HG03066 (cell line): ENCODE results near the gene AFAP1L2.

ENCODE experiments used
- ATAC-seq: cut with Tn5 transposase; IDR thresholded peaks from one replicate; pipeline ENCODE4 v1.9.1; 2021; ENCODE audit warnings: low read depth; ENCODE audit not compliant: unreplicated experiment

Gene AFAP1L2

DNA sequence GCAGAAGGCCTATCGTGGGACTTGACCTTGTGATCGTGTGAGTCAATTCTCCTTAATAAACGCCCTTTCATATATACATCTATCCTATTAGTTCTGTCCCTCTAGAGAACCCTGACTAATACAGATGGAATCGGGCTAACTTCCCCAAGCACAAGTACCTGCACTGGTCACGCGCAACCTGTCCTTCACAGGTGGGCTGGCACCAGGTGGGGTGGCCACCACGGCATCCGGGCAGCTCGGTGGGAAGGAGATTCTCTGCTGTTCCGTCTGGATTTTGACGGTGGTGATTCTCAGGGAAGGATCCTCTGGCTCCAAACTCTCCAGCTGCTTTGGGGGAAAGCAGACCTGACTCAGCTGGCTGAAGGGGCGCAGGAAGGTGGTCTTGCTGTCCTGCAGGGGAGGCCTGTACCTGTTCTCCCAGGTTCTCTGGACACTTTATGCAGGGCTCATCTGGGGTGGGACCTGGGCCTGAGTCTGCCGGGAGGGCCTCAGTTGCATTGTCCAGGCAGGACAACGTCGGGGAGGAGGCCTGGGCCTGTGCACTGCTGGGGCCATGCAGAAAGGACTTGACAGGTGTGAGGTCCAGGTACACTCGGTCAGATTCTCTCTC, 104.2 kb downstream of the AFAP1L2 start:
- no peak for ATAC-seq

DNA sequence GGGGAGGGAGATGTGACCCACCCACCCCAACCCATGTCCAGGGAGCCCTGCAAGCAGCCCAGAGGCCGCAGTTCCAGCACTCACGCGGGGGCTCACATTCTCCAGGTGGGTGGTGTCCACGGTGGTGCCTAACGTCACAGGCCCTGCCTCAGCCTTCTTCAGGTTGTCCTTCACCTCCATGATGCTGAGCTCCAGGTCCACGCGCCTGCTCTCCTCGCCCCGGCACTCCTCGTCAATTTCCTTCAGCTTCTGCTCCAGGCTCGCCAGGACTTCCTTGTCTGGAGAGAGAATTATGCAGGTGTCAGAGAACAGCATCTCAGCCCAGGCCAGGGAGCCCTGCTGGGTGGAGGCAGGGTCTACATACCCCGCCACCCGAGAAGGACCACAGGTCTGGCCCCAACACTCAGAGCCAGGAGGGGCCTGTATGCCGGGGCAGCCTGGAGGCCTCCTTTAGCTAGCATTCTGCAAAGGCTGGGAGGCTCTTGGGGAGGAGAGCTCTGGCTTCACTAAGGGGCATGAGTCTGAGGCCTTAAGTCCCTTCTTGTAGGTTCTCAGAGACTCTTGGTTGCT, 107.1 kb downstream of the AFAP1L2 start:
- ATAC-seq = no peak

DNA sequence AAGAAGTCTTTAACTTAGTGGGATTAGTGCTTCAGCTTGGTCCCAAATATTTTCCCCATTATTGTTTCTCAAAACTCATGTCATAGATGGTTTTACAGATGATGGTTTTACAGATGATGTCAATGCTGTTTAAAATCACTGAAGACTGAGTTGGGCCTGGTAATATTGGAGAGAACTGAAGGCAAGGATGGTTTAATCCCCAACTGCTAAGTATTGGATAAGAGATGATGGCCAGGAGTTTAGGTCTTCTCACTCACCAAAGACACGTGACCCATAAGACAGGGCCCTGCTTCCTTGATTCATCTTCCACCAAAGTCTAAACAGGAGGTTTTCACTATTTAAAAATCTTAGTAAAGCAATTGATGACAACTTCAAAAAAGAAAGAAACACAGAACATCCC, 108.9 kb downstream of the AFAP1L2 start:
- ATAC-seq = no peak

DNA sequence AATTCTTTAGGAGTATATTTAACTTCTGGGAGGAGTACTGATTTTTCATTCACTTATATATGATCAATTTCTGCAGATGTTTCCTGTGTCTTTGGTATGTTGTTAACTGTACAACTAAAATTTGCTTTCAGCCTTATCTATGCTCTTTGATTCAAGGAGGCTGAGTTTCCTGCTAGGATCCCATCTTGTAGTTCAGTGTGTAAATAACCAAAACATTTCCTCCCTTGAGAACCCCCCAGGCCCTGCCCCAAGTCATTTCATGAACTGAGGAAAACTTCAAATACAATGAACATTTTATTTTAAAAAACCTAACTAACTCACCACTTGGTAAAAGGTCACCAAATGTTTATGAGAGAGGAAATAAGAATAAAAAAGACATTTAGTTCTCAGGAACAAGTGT, 109.8 kb downstream of the AFAP1L2 start:
- ATAC-seq = no peak

DNA sequence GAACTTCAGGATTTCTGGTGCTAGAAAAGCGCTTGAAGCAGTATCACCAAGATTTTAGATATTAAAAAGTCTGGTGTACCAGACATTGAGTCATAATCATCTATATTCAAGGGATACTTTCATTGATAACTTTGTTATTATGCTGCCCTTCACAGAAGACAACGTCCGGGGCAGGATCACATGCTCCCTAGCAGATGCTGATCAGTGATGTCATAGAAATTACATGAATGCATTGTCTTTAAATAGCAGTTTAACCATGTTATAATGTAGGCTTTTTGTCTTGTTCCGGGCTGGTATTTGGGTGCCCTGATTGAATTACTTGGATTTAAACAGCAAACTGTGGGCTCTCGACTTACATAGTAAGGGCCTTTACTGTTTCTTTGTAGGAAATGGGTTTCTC, 111.2 kb downstream of the AFAP1L2 start:
- ATAC-seq = no peak

DNA sequence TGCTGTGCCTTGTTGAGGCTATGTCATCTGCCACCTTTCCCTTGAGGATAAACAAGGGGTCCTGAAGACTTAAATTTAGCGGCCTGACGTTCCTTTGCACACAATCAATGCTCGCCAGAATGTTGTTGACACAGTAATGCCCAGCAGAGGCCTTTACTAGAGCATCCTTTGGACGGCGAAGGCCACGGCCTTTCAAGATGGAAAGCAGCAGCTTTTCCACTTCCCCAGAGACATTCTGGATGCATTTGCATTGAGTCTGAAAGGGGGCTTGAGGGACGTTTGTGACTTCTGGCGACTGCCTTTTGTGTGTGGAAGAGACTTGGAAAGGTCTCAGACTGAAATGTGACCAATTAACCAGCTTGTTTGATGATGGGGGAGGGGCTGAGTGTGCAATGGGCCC, 112.8 kb downstream of the AFAP1L2 start:
- ATAC-seq = no peak

DNA sequence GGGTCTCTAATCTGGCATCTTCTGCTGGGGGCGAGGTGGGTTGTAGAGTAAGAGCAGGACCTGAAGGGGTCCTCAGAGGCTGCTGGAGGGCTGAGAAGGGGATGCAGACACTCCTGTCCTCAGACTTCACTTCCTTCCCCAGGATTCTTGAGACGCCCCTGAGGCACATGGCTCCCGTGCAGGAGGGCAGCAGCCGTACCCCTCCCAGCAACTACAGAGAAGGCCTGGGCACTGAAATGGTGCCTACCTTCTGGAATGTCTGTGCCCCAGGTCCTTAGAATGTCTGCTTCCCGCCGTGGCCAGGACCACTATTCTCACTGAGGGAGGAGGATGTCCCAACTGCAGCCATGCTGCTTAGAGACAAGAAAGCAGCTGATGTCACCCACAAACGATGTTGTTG, 113.2 kb downstream of the AFAP1L2 start:
- ATAC-seq = no peak

DNA sequence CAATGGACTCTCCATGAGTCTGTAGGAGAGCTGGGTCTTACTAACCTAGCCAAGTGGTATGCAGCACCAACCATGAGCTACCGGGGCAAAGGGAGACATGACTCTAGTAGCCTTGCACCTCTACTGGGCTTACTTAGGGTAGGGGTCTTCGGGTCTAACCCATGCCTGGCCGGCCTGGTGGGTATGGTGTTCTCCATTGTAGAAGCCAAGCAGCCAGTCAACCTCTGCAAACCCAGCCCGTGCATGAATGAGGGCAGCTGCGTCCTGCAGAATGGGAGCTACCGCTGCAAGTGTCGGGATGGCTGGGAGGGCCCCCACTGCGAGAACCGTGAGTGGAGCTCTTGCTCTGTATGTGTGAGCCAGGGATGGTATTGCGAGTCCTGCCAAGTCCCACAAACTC, 114.3 kb downstream of the AFAP1L2 start:
- no peak for ATAC-seq

DNA sequence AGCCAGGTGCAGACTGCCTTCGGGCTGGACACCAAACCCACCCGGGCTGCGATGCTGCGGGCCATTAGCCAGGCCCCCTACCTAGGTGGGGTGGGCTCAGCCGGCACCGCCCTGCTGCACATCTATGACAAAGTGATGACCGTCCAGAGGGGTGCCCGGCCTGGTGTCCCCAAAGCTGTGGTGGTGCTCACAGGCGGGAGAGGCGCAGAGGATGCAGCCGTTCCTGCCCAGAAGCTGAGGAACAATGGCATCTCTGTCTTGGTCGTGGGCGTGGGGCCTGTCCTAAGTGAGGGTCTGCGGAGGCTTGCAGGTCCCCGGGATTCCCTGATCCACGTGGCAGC, 115.2 kb downstream of the AFAP1L2 start:
- no peak for ATAC-seq

DNA sequence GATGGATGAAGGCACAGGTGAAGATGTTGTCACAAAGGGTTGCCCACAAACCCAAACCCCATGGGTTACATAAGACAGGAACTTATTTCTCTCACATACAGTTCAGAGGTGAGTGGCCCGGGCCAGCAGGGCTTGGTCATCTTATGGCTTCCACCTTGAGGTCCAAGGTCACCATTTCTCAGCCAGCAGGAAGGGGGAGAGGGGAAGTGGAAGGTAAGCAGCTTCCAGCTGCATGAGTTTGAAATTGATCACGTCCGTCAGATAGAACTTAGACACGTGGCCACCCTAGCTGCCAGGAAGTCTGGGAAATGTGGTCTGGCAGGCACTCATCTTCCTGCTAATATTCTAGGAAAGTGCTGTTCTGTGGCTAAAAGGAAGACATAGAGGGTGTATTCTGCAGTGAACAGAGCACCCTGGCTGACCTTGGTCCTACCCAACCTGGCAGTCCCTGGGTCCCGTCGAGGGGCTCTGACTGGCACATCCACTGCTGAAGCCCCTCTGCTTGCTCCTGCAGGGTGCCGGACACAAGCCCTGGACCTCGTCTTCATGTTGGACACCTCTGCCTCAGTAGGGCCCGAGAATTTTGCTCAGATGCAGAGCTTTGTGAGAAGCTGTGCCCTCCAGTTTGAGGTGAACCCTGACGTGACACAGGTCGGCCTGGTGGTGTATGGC, 115.7 kb downstream of the AFAP1L2 start:
- no peak for ATAC-seq

DNA sequence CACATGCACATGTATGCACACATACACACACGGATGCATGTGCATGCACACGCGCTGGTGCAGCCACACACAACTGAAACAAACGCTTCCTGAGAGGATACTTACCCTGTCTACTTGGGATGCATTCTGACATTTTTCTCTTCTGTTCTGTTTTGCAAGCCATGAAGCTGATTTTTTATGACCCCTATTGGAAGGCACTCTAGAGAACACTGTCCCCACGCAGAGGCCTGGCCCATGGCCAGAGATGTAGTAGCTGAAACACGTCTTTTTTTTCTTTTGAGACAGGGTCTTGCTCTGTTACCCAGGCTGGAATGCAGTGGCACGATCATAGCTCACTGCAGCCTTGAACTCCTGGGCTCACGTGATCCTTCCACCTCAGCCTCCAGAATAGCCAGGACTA, 117.4 kb downstream of the AFAP1L2 start:
- no peak for ATAC-seq

DNA sequence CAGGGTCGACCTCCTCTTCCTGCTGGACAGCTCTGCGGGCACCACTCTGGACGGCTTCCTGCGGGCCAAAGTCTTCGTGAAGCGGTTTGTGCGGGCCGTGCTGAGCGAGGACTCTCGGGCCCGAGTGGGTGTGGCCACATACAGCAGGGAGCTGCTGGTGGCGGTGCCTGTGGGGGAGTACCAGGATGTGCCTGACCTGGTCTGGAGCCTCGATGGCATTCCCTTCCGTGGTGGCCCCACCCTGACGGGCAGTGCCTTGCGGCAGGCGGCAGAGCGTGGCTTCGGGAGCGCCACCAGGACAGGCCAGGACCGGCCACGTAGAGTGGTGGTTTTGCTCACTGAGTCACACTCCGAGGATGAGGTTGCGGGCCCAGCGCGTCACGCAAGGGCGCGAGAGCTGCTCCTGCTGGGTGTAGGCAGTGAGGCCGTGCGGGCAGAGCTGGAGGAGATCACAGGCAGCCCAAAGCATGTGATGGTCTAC, 118.3 kb downstream of the AFAP1L2 start:
- ATAC-seq = no peak

DNA sequence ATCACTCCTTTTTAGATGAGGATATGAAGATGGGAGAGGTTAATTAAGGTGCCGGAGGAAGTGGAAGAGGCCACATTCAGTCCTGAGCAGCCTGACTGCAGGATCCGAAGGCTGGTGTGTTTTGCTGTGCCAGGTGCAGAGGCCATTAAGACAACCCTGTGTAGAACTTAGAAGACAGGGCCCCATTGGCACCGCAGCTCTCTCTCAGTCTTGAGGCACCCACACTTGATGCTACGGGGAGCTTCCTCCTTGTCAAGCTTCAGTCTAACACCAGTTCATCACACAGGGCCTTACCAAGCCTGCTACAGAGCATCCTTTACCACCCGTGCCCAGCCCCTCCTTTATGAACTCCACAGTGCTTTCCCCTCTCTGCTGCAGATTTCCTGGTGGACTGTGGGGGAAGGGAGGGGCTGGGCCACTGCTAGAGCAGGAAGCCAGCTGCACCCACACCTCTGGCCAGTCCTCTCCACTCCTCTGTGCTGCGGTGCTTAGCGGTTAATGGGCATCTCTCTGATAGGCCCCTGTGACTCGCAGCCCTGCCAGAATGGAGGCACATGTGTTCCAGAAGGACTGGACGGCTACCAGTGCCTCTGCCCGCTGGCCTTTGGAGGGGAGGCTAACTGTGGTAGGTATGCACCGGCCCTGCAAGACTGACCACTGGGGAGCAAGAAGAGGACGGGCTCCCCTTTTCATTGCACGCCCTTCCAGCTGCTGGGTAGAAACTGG, 119.8 kb downstream of the AFAP1L2 start:
- no peak for ATAC-seq

DNA sequence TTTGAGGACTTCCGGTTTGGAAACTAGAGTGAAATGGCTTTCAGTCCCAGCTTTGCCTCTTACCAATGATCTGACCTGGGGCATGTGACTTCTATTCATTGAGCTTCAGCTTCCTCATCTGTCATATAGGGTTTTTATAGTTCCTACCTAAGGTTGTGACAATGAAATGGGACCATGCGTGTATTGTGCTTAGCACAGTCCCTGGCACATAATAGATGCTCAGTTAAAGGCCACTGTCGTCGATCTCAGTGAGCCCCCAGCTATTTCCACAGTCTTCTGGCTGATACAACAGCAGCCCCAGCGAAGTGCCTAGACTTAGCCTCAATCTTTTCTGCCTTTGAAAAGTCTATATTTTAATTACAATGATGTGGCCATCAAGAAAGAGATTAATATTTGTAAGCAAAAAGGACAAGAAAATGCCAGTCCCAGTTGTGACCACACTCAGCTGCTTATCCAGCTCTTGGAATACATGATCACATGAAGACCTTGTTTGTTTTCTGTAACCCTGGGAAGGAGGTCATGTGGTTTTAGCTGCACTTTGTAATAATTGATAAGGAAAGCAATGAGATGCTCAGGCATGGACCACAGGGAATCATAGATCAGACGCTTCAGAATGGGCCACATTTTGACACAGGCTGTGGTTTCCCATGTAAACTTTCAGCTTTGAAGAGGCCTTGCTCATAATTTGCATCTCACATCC, 120.6 kb downstream of the AFAP1L2 start:
- no peak for ATAC-seq

DNA sequence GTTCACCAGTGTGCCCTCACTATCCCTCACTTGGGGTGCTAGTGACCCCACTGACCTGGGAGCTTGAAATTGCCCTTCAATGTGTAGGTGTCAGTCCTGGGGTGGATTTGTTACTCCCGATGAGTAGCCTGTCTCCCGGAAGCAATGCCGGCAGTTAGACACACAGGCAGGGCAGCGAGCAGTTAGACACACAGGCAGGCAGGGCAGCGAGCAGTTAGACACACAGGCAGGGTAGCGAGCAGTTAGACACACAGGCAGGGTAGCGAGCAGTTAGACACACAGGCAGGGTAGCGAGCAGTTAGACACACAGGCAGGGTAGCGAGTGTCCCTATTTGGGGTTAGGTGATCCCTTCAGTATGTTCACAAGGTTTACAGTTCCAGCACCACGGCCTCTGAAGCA, 121.2 kb downstream of the AFAP1L2 start:
- ATAC-seq = no peak

DNA sequence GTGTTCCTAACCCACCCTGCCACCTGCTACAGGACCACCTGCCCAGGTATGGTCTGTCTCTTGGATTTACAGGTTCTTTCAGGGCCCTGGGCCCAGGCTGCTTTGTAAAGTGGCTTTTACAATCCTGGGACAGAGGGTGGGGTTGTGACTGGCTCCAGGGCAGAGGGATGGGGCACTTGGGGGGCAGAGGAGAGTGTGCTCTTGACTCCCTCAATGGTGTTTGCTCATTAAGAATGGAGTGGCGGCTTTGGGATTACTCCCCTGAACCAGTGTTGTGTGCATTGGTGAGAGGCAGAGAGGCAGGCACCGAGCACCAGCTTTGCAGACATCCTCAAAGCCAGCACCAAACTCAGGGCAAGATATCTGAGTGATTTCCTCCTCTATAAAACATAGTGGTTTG, 121.8 kb downstream of the AFAP1L2 start:
- ATAC-seq = no peak

DNA sequence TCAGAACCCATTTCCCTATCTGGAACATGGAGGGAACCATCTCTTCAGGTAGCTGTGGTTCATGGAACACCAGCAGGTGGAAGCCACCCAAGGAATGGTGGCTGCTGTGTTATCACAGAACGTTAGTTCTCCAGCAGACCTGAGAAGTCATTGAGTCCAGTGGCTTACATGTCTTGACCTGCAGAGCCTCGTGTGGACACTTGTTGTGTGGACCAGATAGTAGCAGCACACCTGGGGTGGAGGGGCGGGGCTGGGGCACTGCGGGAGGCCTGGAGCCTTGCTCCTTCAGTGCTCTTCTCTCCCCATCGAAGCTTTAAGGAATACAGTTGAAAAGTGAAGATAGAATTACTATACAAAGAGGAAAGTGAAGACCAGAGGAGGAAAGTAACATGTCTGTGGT, 122.8 kb downstream of the AFAP1L2 start:
- ATAC-seq = no peak

DNA sequence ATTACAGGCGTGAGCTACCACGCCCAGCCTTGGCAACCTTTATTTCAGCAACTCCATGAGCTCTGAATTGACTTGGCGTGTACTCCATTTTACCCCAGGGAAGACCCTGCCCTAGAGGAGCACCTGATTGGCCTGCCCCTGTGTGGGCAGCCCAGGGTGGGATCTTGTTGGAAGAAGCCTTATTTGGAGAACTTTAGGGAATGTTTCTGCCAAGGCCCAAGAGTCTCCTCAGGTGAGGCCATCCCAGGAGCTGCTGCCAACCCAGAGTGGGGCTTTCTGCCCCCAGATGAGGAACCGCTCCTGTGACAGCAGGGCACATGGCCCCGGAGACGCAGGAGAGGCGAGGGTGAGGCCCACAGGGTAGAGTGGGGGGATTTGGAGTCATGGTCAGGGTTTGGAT, 123.3 kb downstream of the AFAP1L2 start:
- ATAC-seq = no peak

DNA sequence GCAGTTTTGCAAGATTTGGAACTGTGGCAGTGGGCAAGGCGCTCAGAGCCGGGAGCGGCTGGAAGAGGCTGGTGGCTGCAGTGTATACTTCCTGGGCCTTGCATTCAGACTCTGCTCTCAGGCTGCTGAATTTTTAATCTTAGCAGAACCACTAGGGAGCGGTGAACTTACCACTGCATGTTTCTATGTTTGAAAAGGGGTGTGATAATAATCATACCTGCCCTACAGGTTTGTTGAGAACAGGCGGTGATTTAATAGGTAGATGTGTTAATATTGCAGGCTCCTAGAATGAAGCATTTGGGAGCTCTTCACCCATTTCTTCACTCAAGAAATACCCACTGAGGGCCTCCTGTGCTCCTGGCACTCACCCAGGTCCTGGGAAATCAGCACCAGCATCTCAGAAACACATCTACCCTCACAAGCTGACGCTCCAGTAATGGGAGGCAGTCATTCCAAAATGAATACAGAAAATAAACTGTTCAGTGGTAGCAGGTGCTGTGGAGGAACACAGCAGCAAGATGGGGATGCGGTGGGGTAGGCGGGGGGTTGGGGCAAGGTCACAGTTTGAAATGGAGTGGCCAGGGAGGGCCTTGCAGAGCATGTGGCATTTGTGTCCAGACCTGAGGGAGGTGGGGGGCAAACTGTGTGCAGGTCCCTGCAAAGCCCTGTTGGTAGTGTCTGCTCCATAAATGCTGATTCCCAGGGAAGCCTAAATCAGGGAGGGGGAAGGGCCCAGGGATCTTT, 124.2 kb downstream of the AFAP1L2 start:
- ATAC-seq = no peak

DNA sequence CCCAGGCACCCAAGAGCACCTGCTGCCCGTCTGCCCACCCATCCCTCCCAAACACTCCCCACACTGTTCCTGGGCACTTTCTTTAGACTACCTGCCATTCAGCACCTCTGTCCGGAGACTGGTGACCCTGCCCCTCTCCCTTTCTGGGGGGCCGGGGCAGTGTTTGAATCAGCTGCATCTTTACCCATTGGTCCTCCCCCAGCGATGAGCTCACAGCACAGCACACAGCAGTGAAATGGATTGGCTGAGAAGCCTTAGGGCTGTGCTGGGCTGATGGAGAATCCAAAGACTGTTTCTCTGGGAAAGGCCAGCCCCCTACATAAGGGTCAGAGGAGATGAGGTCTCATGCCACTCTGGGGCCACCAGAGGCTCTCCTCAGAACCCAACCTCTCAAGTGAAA, 125.0 kb downstream of the AFAP1L2 start:
- ATAC-seq = no peak

DNA sequence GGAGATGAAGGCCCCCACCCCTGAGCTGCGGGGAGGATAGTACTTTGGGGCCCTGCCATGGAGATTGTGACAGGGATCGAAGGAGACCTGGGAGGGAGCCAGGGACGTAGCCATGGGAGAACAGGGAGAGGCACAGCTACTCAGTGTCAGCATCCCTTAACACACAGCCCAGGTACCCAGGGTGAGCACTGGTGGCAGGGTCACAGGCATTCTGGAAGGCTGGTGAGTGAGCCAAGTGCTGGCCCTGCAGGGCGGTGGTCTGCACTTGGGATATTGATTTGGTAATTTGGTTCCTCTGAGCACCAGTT, 125.5 kb downstream of the AFAP1L2 start:
- no peak for ATAC-seq
